Mesothelial cell of epicardium (in vitro differentiated cells): ENCODE results near the gene SH2D2A. TPM values are rescaled to one million over a fixed set of nuclear protein-coding genes. Genes with fewer than 3 reads are reported as not detected.

Source experiments
- DNase-seq, 2 experiments: peaks; one replicate each; pipeline ENCODE4 v3.0.0; 2021; ENCODE audit warnings: low spot score in 2 of 2; ENCODE audit not compliant: unreplicated experiment in 2 of 2
- H3K27ac Mint-ChIP-seq: 2 replicates; pipeline ENCODE4 v1.8.0; 2021; ENCODE audit warnings: mixed read lengths
- H3K27me3 Mint-ChIP-seq: 2 replicates; pipeline ENCODE4 v1.8.0; 2021; ENCODE audit warnings: low read depth, mixed read lengths
- H3K36me3 Mint-ChIP-seq: 2 replicates; pipeline ENCODE4 v1.8.0; 2021; ENCODE audit warnings: mixed read lengths
- H3K4me1 Mint-ChIP-seq: 2 replicates; pipeline ENCODE4 v1.8.0; 2021; ENCODE audit warnings: mixed read lengths
- H3K4me3 Mint-ChIP-seq: 2 replicates; pipeline ENCODE4 v1.8.0; 2021; ENCODE audit warnings: mild to moderate bottlenecking, moderate library complexity, mixed read lengths
- H3K9me3 Mint-ChIP-seq: 2 replicates; pipeline ENCODE4 v1.8.0; 2021; ENCODE audit warnings: mixed read lengths
- total RNA-seq: library from RNA; stranded (reverse); gene quantifications from 3 replicates; pipeline ENCODE4 v1.2.1, GENCODE V29; 2021
- TF ChIP-seq, protein P1 (sequence below): fragments of 200-600 bp; sonication (generic); IDR thresholded peaks from one replicate; pipeline ENCODE4 v1.5.0; 2021; ENCODE audit warnings: antibody characterized with exemption; ENCODE audit not compliant: unreplicated experiment

Gene SH2D2A
- total RNA-seq, 1 donor from 2014 or later: 0.89 TPM

DNA sequence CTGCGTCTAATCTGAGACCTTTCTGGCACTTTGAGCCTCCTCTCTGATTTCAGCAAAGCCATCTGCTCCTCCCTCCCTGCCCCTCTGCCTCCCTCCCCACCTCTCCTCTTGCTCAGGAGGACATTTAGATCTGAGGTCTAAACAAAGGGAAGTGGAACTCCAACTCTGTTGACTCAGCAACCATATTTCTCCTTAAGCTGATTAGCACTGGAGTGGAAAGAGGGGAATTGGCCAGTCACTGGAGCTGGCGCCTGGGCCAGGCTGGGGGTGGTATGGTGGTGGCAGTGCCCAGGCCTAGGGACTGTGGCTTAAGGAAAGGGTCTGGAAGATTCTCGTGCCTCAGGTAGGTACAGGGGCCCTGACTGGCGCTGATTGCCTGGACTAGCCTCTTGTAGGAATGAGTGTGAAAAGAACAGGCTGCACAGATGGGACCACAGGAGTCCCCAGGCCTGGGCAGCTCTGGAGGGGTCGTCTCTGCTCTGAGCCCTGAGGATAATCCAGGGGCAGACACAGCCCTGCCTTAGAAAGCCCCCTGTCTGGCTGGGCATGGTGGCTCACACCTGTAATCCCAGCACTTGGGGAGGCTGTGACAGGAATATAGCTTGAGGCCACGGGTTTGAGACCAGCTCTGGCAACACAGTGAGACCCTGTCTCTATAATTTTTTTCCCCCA lies 11.9 kb downstream of the SH2D2A start:
- Mint-ChIP-seq H3K36me3 (peaks cover 13% of the 10 kb centered on the region), H3K27me3 (peaks cover 6% of the 10 kb centered on the region), H3K4me1 (peaks cover 27% of the 10 kb centered on the region), H3K27ac (no peak overlapping the region), H3K9me3 (no peaks in the 10 kb centered on the region), H3K4me3 (no peak overlapping the region)
- TF ChIP-seq, protein P1, sequence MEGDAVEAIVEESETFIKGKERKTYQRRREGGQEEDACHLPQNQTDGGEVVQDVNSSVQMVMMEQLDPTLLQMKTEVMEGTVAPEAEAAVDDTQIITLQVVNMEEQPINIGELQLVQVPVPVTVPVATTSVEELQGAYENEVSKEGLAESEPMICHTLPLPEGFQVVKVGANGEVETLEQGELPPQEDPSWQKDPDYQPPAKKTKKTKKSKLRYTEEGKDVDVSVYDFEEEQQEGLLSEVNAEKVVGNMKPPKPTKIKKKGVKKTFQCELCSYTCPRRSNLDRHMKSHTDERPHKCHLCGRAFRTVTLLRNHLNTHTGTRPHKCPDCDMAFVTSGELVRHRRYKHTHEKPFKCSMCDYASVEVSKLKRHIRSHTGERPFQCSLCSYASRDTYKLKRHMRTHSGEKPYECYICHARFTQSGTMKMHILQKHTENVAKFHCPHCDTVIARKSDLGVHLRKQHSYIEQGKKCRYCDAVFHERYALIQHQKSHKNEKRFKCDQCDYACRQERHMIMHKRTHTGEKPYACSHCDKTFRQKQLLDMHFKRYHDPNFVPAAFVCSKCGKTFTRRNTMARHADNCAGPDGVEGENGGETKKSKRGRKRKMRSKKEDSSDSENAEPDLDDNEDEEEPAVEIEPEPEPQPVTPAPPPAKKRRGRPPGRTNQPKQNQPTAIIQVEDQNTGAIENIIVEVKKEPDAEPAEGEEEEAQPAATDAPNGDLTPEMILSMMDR: no peak
- DNase-seq: no peak

DNA sequence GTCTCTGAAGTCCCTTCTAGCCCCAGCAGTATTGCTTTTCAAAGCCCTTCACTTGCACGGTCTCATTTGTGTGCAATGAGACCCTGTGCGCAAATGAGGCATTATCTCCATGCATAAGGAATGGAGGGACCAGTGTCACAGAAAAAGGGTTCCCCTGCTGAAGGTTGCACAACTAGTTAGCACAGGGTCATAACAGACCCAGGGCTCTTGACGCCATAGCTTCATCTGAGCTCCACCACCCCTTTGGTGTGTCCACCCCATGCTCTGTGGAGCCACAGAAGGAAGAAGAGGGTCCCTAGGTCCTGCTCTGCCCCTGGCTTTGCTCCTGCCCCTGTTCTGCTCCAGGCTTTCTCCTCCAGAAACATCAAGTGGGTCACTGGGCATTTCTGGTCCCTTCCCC lies 12.6 kb downstream of the SH2D2A start:
- no peak for DNase-seq
- H3K27ac Mint-ChIP-seq: no peak overlapping the region
- H3K27me3 Mint-ChIP-seq: peaks cover 4% of the 10 kb centered on the region
- H3K36me3 Mint-ChIP-seq: peaks cover 14% of the 10 kb centered on the region
- H3K9me3 Mint-ChIP-seq: no peaks in the 10 kb centered on the region
- TF ChIP-seq, protein P1: no peak
- H3K4me3 Mint-ChIP-seq: no peak overlapping the region
- H3K4me1 Mint-ChIP-seq: peaks cover 27% of the 10 kb centered on the region

DNA sequence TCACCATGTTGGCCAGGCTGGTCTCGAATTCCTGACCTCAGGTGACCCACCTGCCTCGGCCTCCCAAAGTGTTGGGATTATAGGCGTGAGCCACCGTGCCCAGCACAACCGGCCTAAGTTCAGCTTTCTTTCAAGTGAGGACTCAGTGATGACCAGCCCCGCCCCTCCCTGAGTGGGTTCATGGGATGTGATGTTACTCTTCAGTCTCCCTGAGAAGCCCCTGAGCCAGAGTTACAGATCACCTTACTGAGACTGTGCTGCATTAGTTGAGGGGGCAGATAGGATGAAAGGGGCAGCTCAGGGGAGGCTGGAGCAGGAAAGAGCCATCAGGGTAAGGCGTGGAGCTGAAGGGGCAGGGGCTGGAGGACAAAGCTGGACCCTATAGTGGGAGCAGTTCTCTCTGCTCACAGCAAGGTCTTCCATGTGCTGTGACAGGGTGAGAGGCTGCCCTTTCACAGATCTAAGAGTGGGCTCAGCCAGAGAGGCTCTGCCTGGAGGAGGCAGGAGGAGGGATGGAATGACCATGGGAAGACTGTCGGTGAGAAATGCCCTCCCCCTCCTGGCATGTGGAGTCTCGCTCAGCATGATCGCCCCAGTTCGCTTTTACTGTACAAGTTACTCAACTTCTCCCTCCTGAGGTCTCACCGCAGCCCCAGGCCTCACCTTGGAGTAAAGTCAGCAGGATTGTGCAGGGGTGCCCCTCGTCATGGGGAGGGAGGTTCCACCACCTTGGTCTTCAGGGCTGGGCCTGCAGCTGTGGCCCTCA lies 13.4 kb downstream of the SH2D2A start:
- no peak for DNase-seq
- Mint-ChIP-seq H3K27me3 (peaks cover 4% of the 10 kb centered on the region), H3K27ac (no peak overlapping the region), H3K4me3 (no peak overlapping the region), H3K36me3 (peaks cover 14% of the 10 kb centered on the region), H3K9me3 (no peaks in the 10 kb centered on the region), H3K4me1 (peaks cover 27% of the 10 kb centered on the region)
- TF ChIP-seq, protein P1: no peak

DNA sequence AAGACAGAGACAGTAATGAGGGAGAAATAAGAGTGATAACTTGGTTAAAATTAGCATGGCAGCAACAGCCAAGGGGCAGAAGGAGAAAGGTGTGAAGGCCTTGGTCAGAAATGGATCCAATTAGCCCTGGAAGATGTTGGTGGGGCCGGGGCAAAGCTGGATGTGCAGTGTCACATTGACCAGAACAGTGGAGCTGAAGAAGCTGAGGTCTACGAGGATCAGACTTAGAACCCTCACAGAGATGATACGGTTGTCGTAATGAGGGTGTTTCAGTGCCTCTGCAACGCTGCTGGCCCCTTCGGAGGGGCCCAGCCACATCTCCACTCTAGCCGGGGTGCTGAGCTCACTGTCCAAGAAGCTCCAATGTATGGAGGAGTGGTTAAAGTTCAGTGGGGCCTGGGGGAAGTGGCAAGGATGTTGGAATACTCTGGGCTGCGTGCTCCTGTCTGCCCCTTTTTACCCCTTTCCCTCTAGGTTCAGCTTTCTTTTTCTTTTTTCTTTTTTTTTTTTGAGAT lies 14.2 kb downstream of the SH2D2A start:
- Mint-ChIP-seq H3K9me3 (no peaks in the 10 kb centered on the region), H3K4me1 (peaks cover 27% of the 10 kb centered on the region), H3K27ac (no peak overlapping the region), H3K4me3 (no peak overlapping the region), H3K36me3 (peaks cover 14% of the 10 kb centered on the region), H3K27me3 (no peaks in the 10 kb centered on the region)
- TF ChIP-seq, protein P1: no peak
- no peak for DNase-seq

GRCh38 chr1:156801409-156802121 lies 15.1 kb downstream of the SH2D2A start:
- no peak for DNase-seq
- H3K36me3 Mint-ChIP-seq: peaks cover 15% of the 10 kb centered on the region
- TF ChIP-seq, protein P1: no peak
- peaks cover 24% of the 10 kb centered on the region for H3K4me1 Mint-ChIP-seq
- no peaks in the 10 kb centered on the region for H3K9me3 Mint-ChIP-seq
- H3K27ac Mint-ChIP-seq: peak overlapping the region; percentile 43
- H3K4me3 Mint-ChIP-seq: no peak overlapping the region
- H3K27me3 Mint-ChIP-seq: no peaks in the 10 kb centered on the region
